GM21390 (cell line): ENCODE data around the gene THOC2.
"Not testable (repeated sequence)": the region's sequence is repeated elsewhere in the genome, so short reads cannot be mapped to it uniquely, and the experiment has no call there.

ENCODE experiments used
- ATAC-seq: cut with Tn5 transposase; IDR thresholded peaks from one replicate; pipeline ENCODE4 v1.9.1; 2021; ENCODE audit not compliant: unreplicated experiment

THOC2 gene

DNA sequence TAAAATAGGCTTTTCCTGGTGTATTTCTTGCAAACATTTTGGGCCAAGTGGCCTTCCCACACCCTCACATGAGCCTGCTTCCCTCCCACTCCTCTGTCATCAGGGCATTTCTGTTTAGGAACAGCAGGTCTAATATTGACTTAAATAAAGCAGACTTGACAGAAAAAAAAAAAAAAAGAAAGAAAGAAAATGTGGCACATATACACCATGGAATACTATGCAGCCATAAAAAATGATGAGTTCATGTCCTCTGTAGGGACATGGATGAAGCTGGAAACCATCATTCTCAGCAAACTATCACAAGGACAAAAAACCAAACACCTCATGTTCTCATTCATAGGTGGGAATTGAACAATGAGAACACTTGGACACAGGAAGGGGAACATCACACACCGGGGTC is 2.3 kb upstream of the THOC2 start:
- ATAC-seq, result not testable (repeated sequence)

DNA sequence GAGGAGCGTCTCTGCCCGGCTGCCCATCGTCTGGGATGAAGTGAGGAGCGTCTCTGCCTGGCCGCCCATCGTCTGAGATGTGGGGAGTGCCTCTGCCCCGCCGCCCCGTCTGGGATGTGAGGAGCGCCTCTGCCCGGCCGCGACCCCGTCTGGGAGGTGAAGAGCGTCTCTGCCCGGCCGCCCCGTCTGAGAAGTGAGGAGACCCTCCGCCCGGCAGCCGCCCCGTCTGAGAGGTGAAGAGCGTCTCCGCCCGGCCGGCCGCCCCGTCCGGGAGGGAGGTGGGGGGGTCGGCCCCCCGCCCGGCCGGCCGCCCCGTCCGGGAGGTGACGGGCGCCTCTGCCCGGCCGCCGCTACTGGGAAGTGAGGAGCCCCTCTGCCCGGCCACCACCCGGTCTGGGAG is 1.2 kb upstream of the THOC2 start:
- ATAC-seq, result not testable (repeated sequence)

DNA sequence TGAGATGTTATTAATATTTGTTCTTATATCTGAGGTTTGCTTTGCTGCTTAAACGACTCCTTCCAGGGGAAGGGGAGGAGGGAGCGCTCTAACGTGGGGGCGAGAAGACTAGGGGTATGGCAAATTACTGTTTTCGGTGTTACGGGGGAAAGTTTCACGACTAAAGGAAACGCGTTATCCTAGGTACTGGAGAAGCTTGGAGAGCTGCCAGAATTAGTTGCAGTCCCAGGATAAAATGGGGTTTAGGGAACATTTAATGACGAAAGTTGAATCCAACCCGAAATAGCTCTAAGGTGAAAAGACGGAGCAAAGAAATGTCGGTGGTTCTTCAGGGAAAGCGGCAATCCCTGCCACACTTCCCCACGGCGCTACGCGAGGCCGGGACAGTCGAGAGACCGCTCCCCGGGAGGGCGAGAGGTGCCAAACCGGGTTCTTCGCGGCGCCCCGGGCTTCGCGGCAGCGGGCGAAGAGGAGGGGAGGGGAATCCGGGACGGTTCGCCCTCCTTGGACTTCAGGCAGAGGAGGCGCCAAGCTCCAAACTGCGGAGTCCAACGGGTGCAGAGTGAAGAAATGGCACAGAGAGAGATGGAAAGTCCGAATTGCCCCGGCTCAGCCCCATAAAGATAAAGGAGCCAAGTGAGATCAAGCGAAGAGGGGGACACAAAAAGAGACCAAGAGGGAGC is 724 bp downstream of the THOC2 start:
- ATAC-seq, result peak; percentile 17

DNA sequence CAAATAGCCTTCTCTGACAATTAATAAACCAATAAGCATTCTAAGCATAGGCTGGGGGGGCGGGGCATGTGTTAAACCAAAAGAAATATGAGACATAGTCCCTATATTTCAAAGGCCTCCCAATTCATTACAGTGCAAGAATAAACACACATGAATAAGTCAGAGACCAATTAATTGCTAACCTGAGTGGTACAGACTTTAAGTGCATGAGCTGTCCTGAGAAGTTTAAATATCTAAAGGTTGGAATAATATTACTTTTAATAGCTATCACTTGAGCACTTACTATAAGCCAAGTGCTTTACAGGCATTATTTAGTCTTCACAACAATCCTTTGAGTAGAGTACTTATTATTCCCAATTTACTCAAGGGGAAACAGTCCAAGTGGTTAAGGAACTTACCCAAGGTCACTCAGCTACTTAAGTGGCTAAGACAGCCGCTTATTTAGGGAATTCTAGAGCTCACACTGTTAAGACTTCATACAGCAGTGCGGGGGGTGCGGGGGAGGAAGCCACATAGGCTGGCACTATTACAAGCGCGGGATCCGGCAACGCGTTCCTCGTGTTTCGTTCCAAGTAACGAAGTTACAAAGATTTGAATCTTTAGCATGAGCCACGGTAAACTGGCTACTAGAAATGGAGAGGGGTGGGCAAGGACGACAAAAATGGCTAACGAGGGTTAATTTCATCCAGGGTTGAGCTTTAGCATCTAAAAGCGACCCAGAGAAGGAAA is 1.4 kb downstream of the THOC2 start:
- no peak for ATAC-seq

DNA sequence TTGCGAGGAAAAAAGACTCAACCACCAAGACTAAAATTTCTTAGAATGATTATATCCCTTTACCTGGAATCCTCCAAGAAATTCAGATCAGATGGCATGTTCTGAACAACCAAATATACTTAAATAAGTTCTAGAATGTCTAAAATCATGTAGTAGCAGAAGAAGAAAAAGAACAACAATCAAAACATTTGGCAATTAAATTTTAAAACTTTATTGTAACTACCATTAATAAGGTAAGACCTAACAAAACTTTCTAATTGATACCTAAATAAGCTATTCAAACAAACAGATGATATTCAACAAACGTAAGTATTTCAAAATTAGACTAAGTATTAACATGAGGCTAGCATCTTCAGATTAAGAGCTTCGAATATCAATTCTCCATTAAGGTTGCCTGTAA is 4.3 kb downstream of the THOC2 start:
- no peak for ATAC-seq

DNA sequence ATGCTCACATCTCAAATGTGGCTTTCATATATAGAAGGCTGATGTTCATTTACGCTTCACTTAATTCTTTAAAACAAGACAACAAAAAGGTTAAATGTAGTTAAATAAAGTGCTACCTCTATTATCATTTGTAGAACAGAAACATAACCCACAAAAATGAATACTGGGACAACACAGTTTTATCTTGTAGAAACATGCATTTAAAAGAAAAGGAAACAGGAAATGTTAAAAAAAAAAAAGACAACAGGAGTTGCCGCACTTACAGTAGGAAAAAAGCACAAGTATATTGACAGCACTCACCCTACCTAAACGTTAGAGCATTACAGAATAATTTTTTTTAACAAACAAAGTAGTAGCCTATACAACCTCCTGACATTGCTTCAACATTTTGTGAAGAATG is 4.8 kb downstream of the THOC2 start:
- no peak for ATAC-seq

DNA sequence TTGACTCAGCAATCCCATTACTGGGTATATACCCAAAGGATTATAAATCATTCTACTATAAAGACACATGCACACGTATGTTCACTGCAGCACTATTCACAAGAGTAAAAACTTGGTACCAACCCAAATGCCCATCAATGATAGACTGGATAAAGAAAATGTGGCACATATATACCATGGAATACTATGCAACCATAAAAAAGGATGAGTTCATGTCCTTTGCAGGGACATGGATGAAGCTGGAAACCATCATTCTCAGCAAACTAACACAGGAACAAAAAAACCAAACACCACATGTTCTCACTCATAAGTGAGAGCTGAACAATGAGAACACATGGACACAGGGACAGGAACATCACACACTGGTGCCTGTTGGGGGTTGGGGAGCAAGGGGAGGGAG is 10.7 kb downstream of the THOC2 start:
- not testable (repeated sequence) for ATAC-seq

DNA sequence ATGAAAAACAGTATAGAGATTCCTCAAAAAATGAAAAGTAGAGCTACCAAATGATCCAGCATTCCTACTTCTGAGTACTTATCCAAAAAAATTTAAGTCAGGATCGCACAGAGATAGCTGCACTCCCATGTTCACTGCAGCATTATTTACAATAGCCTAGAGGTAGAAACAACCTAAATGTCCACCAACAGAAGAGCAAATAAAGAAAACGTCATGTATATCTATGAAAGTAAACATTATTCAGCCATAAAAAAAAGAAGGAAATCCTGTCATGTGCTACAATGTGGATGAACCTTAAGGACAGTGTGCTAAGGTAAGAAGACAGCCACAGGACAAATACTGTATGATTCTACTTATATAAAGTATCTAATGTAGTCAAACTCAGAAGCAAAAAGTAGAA is 12.4 kb downstream of the THOC2 start:
- ATAC-seq, result no peak

DNA sequence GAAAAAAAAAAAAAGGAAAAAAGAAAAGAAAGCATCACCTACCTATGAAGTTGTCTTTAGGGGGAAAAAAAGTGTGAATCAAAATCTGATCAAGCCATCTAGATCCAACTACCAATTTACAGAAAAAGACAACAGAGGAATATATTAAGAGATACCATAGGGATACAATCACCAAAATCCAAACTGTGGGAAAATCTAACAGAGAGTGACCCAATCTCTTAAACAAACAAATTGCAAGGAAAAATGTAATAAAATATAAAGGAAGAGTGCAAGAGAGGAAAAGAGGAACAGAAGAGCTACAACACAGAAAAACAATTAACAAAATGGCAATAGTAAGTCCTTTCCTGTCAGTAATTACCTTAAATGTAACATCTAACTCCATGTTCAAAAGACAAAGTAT is 19.0 kb downstream of the THOC2 start:
- ATAC-seq, result no peak

DNA sequence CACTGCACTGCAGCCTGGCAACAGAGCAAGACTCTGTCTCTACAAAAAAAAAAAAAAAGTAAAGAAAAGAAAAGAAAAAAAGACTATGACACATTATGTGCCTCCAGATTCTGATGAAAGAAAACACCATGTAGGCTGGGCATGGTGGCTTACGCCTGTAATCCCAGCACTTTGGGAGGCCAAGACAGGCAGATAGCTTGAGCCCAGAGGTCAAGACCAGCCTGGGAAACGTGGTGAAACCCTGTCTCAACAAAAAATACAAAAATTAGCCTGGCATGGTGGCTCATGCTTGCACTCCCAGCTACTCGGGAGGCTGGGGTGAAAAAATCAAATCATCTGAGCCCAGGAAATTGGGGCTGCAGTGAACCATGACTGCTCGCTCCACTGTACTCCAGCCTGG is 19.4 kb downstream of the THOC2 start:
- no peak for ATAC-seq

DNA sequence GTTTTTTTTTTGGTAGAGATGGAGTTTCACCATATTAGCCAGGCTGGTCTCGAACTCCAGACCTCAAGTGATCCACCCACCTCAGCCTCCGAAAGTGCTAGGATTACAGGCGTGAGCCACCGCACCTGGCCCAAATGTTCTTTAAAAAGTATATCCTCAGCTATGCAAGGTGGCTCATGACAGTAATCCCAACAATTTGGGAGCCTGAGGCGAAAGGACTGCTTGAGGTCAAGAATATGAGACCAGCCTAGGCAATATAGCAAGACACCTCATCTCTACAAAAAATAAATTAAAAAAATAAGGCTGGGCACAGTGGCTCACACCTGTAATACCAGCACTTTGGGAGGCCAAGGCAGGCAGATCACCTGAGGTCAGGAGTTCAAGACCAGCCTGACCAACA is 21.7 kb downstream of the THOC2 start:
- not testable (repeated sequence) for ATAC-seq

DNA sequence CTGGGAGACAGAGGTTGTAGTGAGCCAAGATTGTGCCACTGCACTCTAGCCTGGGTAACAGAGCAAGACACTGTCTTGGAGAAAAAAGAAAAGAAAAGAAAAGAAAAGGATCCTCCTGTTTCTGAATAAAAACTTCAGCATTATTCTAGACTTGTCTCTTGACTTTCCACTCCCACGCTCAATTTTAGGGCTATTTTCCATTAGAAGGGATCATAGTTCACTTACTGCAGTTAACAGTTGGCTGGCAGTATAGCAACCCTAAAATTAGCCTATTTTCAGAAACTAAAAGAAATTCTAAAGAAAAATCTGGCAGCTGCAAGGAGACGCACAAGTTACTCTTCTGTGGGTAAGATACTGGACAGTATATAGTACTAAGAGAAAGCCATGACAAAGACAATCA is 28.1 kb downstream of the THOC2 start:
- ATAC-seq, result no peak

DNA sequence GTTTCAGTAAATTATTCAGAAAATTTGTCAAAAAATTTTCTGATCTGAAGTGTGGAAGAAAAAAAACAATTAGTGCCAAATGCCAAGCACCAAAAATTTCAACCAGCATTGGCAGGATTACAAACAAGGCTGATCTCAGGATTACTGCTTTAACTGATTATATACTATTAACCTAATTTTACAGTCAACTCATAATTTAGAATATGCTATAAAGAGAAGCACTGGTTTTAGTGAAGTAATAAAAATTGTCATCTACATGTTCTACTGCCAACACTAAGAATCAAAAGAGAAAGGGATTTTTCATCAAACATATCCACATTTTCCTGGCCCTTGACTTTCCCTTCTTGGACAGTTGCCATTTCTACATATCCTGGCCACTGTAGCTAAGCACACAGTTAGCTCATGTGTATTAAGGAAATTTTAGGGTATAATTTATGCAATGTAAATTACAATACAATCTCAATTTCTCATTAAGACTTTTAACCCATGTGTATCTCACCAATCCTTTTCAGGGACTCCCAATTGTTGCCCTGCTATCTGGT is 33.8 kb downstream of the THOC2 start:
- no peak for ATAC-seq

DNA sequence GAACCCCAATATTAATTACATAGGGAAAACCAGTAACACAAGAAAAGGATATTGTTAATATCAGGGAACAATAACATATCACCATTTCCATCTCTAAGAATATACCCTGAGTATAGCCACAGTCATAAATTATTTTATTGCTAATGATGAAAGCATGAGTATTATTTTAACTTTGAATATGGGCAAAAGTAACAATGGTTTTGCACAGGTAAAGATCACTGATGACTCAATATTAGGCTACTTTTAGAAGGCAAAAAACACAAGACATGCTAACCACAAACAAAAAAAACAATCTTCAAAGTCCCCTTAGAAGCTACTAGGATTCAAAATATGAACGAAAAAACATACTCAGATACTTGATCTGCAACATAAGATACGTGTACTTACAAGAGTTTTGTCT is 36.5 kb downstream of the THOC2 start:
- ATAC-seq, result no peak

DNA sequence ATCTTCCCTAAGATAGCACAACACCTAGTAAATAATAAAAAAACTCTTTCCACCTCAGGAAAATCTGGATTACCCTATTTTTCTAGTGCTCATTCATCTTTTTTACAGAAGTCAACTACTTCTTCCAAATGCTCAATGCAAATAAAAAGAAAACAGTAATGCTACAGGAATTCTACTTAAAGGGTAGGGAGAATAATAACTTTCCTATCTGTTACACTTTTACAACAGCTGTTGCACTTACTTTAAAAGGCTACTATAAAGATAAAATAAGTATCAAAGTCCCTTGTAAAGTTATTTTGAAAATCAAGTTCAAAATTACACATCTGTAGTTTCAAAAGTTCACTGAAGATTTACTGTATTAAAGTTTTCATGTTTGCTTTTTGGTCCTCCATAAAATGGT is 37.6 kb downstream of the THOC2 start:
- no peak for ATAC-seq

DNA sequence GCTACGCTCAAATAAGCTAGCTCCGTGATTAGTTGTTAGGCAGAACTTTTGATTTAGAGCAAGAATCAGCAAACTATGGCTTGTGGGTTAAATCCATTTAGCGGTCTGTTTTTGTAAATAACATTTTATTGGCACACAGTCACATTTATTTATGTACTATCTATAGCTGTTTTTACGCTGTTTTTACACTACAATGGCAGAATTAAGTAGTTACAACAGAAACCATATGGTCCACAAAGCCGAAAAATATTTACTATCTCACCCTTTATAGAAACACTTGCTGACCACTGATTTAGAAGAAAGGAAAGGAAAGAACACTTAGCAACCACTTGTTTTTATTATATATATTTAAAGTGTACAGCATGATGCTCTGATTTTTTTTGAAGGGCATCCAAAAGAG is 41.1 kb downstream of the THOC2 start:
- no peak for ATAC-seq

DNA sequence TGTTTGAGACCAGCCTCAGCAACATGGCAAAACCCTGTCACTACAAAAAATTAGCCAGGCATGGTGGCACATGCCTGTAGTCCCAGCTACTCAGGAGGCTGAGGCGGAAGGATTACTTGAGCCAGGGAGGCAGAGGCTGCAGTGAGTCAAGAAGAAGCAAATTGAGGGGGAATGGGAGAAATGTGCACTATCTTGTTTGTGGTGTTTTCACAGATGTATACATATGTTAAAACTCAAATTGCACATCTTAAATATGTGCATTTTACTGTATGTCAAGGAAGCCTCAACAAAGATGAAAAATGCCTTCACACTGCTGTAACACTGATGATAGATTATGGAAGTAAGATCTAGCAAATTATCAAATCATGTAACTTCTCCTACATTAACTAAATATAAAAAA is 44.3 kb downstream of the THOC2 start:
- no peak for ATAC-seq

DNA sequence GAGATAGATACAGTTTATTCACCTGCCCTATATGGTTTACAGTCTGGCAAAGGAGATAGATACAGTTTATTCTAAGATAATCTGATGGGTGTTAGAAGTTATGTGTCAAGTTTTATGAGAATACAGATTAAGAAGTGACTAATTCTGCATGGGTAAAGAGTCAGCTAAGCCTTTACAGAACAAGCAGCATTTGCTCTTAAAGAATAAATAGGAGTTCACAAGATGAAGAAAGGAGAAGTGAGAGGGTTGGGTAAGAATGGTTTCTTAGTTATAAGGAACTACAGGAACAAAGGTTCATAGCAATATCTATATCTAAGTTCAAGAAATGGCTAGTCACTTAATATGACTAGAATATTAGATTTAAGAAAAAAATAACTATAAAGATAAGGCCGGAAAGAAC is 47.6 kb downstream of the THOC2 start:
- ATAC-seq, result no peak

DNA sequence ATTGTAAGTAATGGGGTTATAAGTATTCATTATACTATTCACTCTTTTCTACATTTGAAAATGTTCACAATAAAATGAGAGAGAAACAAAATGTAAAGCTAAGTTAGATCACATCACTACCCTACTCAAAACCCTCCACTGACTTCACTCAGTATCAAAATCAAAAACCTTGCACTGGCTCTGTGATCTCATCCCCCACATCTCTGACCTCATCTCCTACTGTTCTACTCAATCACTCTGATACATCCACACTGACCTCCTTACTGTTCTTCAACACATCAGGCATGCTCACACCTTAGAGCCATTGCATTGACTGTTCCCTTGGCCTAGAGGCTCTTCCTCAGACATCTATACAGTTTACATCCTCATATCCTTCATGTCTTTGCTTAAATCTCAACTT is 50.7 kb downstream of the THOC2 start:
- no peak for ATAC-seq

DNA sequence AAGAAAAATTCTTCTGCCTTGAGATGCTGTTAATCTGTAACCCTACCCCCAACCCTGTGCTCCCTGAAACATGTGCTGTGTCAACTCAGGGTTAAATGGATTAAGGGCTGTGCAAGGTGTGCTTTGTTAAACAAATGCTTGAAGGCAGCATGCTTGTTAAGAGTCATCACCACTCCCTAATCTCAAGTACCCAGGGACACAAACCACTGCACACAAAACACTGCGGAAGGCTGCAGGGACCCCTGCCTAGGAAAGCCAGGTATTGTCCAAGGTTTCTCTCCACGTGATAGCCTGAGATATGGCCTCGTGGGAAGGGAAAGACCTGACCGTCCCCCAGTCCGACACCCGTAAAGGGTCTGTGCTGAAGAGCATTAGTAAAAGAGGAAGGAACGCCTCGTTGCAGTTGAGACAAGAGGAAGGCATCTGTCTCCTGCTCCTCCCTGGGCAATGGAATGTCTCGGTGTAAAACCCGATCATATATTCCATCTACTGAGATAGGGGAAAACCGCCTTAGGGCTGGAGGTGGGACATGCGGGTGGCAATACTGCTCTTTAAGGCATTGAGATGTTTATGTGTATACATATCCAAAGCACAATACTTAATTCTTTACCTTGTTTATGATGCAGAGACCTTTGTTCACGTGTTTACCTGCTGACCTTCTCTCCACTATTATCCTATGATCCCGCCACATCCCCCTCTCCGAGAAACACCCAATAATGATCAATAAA is 53.0 kb downstream of the THOC2 start:
- not testable (repeated sequence) for ATAC-seq

DNA sequence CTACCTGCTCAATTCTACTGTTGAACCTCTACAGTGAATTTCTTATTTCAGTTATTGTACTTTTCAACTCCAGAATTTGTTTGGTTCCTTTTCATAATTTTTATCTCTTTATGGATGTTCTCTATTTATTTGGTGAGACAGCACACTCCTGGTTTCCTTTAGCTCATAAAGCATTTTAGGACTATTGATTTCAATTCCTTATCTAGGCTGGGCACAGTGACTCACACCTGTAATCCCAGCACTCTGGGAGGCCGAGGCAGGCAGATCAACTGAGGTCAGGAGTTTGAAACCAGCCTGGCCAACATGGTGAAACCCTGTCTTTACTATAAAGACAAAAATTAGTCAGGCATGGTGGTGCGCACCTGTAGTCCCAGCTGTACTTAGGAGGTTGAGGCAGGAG is 57.7 kb downstream of the THOC2 start:
- no peak for ATAC-seq

DNA sequence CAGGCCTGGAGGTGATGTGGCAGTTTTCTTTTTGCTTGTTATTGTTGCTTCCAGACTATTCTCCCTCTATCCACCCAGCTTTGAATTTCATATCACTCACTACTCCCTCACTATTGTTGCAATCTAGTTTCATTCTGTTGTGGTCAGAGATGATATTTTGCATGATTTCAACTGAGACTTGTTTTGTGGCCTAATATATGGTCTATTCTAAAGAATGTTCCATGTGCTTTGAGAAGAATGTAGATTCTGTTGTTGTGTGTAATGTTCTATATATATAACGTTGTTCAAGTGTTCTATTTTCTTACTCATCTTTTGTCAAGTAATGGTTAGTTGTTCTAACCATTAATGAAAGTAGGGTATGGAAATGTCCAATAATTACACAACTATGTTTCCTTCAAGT is 59.0 kb downstream of the THOC2 start:
- no peak for ATAC-seq
